NB4 (cell line): ENCODE data around the gene SPEG.

ENCODE experiments used
- POLR2A ChIP-seq: IDR thresholded peaks from 2 replicates; pipeline ENCODE4 v1.6.1; 2011; ENCODE audit warnings: mild to moderate bottlenecking; ENCODE audit not compliant: insufficient read length; ENCODE audit errors: extremely low read depth
- TF ChIP-seq, protein P1 (sequence below): IDR thresholded peaks from 2 replicates; pipeline ENCODE4 v1.6.1; 2011; ENCODE audit warnings: low read depth, low read length
- TF ChIP-seq, protein P2 (sequence below): IDR thresholded peaks from one replicate; pipeline ENCODE4 v1.5.1; 2012; ENCODE audit warnings: low read depth, low read length

DNA sequence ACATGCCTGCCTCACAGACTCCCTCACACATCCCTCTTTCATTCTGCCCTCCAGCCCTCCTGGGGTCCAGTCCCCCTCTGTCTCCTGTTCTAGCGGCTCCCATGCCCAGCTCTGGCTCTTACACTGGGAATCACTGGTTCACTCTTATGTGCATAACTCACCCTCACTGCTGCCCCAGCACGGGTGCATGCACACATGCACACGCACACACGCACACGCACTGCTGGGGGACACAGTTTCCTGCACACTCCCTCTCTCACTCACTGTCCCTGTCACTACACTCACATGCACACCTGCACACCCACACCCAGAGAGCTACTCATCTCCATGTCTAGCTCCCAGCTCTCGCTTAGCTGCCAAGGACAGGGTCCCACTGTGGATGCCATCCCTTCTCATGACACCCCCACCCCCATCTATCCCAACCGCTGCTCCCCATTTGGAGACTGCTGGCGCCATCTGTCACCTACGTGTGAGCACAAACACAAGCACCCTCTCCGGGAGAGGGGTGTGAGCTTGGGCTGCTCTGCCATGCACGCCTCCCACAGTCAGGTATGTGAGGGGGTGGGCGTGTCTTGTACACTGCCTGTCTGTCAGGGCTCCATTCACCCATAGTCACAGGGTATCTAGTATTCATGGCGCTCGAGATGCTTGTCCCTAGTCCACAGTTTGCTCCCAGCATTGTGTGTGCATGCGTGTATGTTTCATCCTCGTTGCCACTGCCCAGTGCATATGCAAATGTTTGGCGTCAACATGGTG lies 81.4 kb downstream of the SPEG start:
- TF ChIP-seq, protein P1, sequence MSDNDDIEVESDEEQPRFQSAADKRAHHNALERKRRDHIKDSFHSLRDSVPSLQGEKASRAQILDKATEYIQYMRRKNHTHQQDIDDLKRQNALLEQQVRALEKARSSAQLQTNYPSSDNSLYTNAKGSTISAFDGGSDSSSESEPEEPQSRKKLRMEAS = no peak
- no peak for TF ChIP-seq POLR2A
- TF ChIP-seq, protein P2, sequence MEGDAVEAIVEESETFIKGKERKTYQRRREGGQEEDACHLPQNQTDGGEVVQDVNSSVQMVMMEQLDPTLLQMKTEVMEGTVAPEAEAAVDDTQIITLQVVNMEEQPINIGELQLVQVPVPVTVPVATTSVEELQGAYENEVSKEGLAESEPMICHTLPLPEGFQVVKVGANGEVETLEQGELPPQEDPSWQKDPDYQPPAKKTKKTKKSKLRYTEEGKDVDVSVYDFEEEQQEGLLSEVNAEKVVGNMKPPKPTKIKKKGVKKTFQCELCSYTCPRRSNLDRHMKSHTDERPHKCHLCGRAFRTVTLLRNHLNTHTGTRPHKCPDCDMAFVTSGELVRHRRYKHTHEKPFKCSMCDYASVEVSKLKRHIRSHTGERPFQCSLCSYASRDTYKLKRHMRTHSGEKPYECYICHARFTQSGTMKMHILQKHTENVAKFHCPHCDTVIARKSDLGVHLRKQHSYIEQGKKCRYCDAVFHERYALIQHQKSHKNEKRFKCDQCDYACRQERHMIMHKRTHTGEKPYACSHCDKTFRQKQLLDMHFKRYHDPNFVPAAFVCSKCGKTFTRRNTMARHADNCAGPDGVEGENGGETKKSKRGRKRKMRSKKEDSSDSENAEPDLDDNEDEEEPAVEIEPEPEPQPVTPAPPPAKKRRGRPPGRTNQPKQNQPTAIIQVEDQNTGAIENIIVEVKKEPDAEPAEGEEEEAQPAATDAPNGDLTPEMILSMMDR = no peak
